ENCODE data around the gene SPAG7.

Gene SPAG7

GRCh38 chr17:4972322-4972721 is 4.7 kb upstream of the SPAG7 start:
- DNase-seq (ENCODE audit: low read depth, low spot score) = no peak
- CTCF ChIA-PET = interaction anchor here (1.4 to 9.8 kb wide), 4 partner anchors 8 to 89 kb away, joined by 3 to 76 read pairs (median 30); partner anchors contain the start of gene CAMTA2
- H3K4me3 ChIP-seq (ENCODE audit: low read depth, low read length) = no peak overlapping the region
- TF ChIP-seq, protein P1, sequence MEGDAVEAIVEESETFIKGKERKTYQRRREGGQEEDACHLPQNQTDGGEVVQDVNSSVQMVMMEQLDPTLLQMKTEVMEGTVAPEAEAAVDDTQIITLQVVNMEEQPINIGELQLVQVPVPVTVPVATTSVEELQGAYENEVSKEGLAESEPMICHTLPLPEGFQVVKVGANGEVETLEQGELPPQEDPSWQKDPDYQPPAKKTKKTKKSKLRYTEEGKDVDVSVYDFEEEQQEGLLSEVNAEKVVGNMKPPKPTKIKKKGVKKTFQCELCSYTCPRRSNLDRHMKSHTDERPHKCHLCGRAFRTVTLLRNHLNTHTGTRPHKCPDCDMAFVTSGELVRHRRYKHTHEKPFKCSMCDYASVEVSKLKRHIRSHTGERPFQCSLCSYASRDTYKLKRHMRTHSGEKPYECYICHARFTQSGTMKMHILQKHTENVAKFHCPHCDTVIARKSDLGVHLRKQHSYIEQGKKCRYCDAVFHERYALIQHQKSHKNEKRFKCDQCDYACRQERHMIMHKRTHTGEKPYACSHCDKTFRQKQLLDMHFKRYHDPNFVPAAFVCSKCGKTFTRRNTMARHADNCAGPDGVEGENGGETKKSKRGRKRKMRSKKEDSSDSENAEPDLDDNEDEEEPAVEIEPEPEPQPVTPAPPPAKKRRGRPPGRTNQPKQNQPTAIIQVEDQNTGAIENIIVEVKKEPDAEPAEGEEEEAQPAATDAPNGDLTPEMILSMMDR (IDR thresholded peaks at IDR 0.05; ENCODE audit: insufficient read depth, low read length, missing control alignments) = no peak
- POLR2A ChIA-PET = interaction anchor here (2.1 kb wide), 1 partner anchor 32 kb away, joined by 7 read pairs; the partner anchor contains the start of genes RNF167 and SLC25A11

- TF ChIP-seq, protein P1 (IDR thresholded peaks at IDR 0.05; ENCODE audit: insufficient read depth, low read length, missing control alignments) = no peak
- no peak overlapping the region for H3K4me3 ChIP-seq (ENCODE audit: low read depth, low read length)
- ChIA-PET CTCF (interaction anchor here (0.7 to 3.8 kb wide), 4 partner anchors 8 to 90 kb away, joined by 3 to 54 read pairs (median 5); partner anchors contain the start of gene CAMTA2), POLR2A (interaction anchor here (2.1 kb wide), 1 partner anchor 32 kb away, joined by 7 read pairs; the partner anchor contains the start of genes RNF167 and SLC25A11)
- no peak for DNase-seq (ENCODE audit: low read depth, low spot score)
These were observed 4.2 kb upstream of the SPAG7 start for GRCh38 chr17:4971826-4972225.

GRCh38 chr17:4970273-4970672 is 2.7 kb upstream of the SPAG7 start:
- TF ChIP-seq, protein P1 (IDR thresholded peaks at IDR 0.05; ENCODE audit: insufficient read depth, low read length, missing control alignments) = no peak
- DNase-seq (ENCODE audit: low read depth, low spot score) = no peak
- CTCF ChIA-PET = interaction anchor here (0.7 to 3.8 kb wide), 6 partner anchors 10 to 49 kb away, joined by 3 to 54 read pairs (median 6); partner anchors contain the start of genes CAMTA2 and RNF167
- no peak overlapping the region for H3K4me3 ChIP-seq (ENCODE audit: low read depth, low read length)
- POLR2A ChIA-PET = interaction anchor here (1.1 to 9.7 kb wide), 5 partner anchors 13 to 30 kb away, joined by 3 to 119 read pairs (median 61); partner anchors contain the start of genes CAMTA2, ENO3, PFN1 and RNF167

GRCh38 chr17:4969551-4970173 is 2.0 kb upstream of the SPAG7 start:
- TF ChIP-seq, protein P1 (IDR thresholded peaks at IDR 0.05; ENCODE audit: insufficient read depth, low read length, missing control alignments) = no peak
- peak overlapping the region; percentile 81 for H3K4me3 ChIP-seq (ENCODE audit: low read depth, low read length)
- ChIA-PET POLR2A (interaction anchor here (0.7 to 9.7 kb wide), 6 partner anchors 14 to 29 kb away, joined by 3 to 119 read pairs (median 34); partner anchors contain the start of genes CAMTA2, ENO3, PFN1 and RNF167), CTCF (interaction anchor here (0.7 to 3.8 kb wide), 5 partner anchors 10 to 49 kb away, joined by 3 to 54 read pairs (median 4); partner anchors contain the start of genes CAMTA2 and RNF167)
- DNase-seq (ENCODE audit: low read depth, low spot score) = no peak

DNA sequence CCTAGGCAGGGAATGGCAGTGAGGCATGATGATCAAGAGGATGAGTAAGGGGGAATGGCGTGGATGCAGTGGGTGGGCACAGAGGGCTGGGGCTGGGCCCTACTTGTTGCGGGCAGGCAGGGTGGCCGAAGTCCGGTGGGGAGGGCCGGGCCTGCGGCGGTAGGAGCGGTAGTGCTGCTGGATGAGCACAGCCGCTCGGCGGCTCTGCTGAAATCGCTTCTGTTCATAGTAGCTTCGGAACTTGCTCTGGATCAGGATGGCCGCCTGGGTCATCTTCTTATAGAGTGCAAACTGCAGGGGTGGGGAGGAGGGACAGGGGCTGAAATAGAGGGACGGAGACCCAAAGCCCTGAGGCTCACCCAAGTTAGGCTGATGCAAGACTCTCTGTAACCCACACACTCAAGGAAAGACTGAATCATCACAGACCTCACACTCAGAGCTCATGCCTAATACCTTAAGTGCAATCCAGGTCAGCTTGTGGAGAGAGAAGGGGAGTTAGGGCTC is 1.5 kb upstream of the SPAG7 start:
- H3K4me3 ChIP-seq (ENCODE audit: low read depth, low read length) = peak overlapping the region; percentile 81
- POLR2A ChIA-PET = interaction anchor here (0.7 to 9.7 kb wide), 5 partner anchors 16 to 29 kb away, joined by 3 to 119 read pairs (median 61); partner anchors contain the start of genes CAMTA2, ENO3, PFN1 and RNF167
- CTCF ChIA-PET = interaction anchor here (1.3 to 3.8 kb wide), 3 partner anchors 11 to 18 kb away, joined by 3 to 54 read pairs (median 17); partner anchors contain the start of gene CAMTA2
- TF ChIP-seq, protein P1 (IDR thresholded peaks at IDR 0.05; ENCODE audit: insufficient read depth, low read length, missing control alignments) = no peak
- DNase-seq (ENCODE audit: low read depth, low spot score) = peak; percentile 78

Data from AG04449 (cell line).